HFF-Myc (cell line): Measurements from ENCODE around the gene BCL7A.

Experiments used
- DNase-seq: peaks from one replicate; pipeline ENCODE4 v3.0.0-alpha.2; 2011; ENCODE audit warnings: low read depth; ENCODE audit errors: extremely low read depth
- H3K4me3 ChIP-seq: replicated peaks from 2 replicates; pipeline ENCODE4 v1.5.1; 2011; ENCODE audit warnings: low read depth, mild to moderate bottlenecking, control low read depth, low read length
- CTCF ChIP-seq: IDR thresholded peaks from 2 replicates; pipeline ENCODE4 v1.5.1; 2012; ENCODE audit warnings: mild to moderate bottlenecking, low read depth, low read length, control low read depth; ENCODE audit errors: missing control alignments

Gene BCL7A

GRCh38 chr12:122089077-122089476 lies 67.4 kb downstream of the BCL7A start:
- no peak overlapping the region for H3K4me3 ChIP-seq
- TF ChIP-seq CTCF, result no peak
- no peak for DNase-seq

GRCh38 chr12:122090759-122091515 lies 69.3 kb downstream of the BCL7A start:
- no peak overlapping the region for H3K4me3 ChIP-seq
- DNase-seq, result no peak
- TF ChIP-seq CTCF, result no peak

- no peak for DNase-seq
- TF ChIP-seq CTCF, result no peak
- H3K4me3 ChIP-seq, result no peak overlapping the region
Observed at GRCh38 chr12:122093098-122093883, 71.6 kb downstream of the BCL7A start.

GRCh38 chr12:122094137-122094734 lies 72.6 kb downstream of the BCL7A start:
- TF ChIP-seq CTCF, result no peak
- no peak for DNase-seq
- no peak overlapping the region for H3K4me3 ChIP-seq

GRCh38 chr12:122094735-122095631 lies 73.3 kb downstream of the BCL7A start:
- DNase-seq, result no peak

More at GRCh38 chr12:122094735-122095631, 73.3 kb downstream of the BCL7A start:
- H3K4me3 ChIP-seq, result no peak overlapping the region
- no peak for TF ChIP-seq CTCF
